SH-SY5Y (cell line): ENCODE measurements around the gene AKAP6.

Source experiments
- GATA2 ChIP-seq: IDR thresholded peaks from 2 replicates; pipeline ENCODE4 v1.6.1; 2011; ENCODE audit warnings: mild to moderate bottlenecking, low read depth, low read length
- GATA3 ChIP-seq: IDR thresholded peaks from 2 replicates; pipeline ENCODE4 v1.6.1; 2011; ENCODE audit warnings: low read depth, mild to moderate bottlenecking, low read length, moderate library complexity

DNA sequence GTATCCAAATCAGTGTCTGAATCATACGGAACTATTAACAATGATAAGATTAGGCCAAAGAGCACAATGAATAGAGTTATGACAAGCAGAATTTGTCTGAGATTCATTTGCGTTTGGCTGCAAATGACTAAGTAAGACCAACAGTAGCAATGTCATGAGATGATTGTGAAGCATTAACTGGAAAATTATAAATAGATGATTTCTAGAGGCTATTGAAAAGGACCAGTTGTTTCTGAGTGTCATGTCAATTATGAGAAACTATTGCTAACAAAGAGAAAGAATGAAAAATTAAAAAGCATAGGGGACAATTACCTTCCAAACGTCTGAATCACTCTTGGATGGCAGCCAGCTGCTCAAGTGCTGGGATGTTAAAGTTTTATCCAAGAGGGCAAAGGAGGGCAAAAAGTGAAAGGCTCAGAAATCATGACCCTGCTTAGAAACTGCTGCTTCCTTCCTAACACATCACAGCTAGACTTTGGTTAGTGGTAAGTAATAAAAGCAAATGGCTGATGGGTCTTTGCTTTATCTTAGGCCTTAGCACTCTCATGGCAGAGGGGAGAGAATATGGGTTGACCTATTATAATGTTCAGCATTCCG is 89.0 kb downstream of the AKAP6 start:
- no peak for TF ChIP-seq GATA3
- no peak for TF ChIP-seq GATA2
